RWPE2 (cell line): ENCODE data around the gene ERBB2.

Experiments
- ATAC-seq: fragments of 200-7000 bp; cut with Tn5 transposase; 3 replicates; pipeline ENCODE4 v1.9.1; 2021; ENCODE audit warnings: low read depth
- DNase-seq: peaks from one replicate; pipeline ENCODE4 v3.0.0-alpha.2; 2020; ENCODE audit warnings: low spot score
- H3K27ac ChIP-seq: fragments of 450-650 bp; 2 replicates; pipeline ENCODE4 v1.5.1; 2017; ENCODE audit warnings: mild to moderate bottlenecking; ENCODE audit not compliant: poor library complexity, severe bottlenecking
- H3K27me3 ChIP-seq: fragments of 250-450 bp; sonication (Bioruptor Pico); 2 replicates; pipeline ENCODE4 v1.5.1; 2021; ENCODE audit warnings: mild to moderate bottlenecking, moderate library complexity; ENCODE audit not compliant: insufficient read depth, poor library complexity, severe bottlenecking
- H3K36me3 ChIP-seq: fragments of 250-450 bp; sonication (Bioruptor Pico); 2 replicates; pipeline ENCODE4 v1.5.1; 2020; ENCODE audit warnings: low read depth, mild to moderate bottlenecking, moderate library complexity
- H3K4me1 ChIP-seq: fragments of 250-450 bp; sonication (Bioruptor Pico); 2 replicates; pipeline ENCODE4 v1.5.1; 2021; ENCODE audit warnings: mild to moderate bottlenecking, moderate library complexity; ENCODE audit not compliant: insufficient read depth, poor library complexity, severe bottlenecking
- H3K4me3 ChIP-seq: fragments of 250-450 bp; sonication (Bioruptor Pico); 2 replicates; pipeline ENCODE4 v1.5.1; 2021; ENCODE audit warnings: mild to moderate bottlenecking, moderate library complexity; ENCODE audit not compliant: severe bottlenecking
- H3K9me3 ChIP-seq: fragments of 250-450 bp; sonication (Bioruptor Pico); 2 replicates; pipeline ENCODE4 v1.5.1; 2021; ENCODE audit warnings: mild to moderate bottlenecking, moderate library complexity; ENCODE audit not compliant: severe bottlenecking
- CTCF ChIP-seq: fragments of 450-650 bp; IDR thresholded peaks from one replicate; pipeline ENCODE4 v1.5.1; 2017; ENCODE audit warnings: mild to moderate bottlenecking, moderate library complexity; ENCODE audit not compliant: poor library complexity, severe bottlenecking

ERBB2 gene

GRCh38 chr17:39653662-39654331 lies 46.1 kb upstream of the ERBB2 start:
- H3K4me1 ChIP-seq = no peaks in the 10 kb centered on the region
- ATAC-seq = no peak
- DNase-seq = no peak
- H3K27me3 ChIP-seq = no peaks in the 10 kb centered on the region
- H3K27ac ChIP-seq = no peak overlapping the region
- 0 out of 2 replicates have a peak, but pooled peaks cover 3% of the 10 kb centered on the region for H3K36me3 ChIP-seq
- H3K9me3 ChIP-seq = no peaks in the 10 kb centered on the region
- no peak overlapping the region for H3K4me3 ChIP-seq
- TF ChIP-seq CTCF = peak; percentile 80

GRCh38 chr17:39655105-39655504 lies 44.8 kb upstream of the ERBB2 start:
- H3K4me3 ChIP-seq = no peak overlapping the region
- H3K27ac ChIP-seq = no peak overlapping the region
- DNase-seq = no peak
- no peak for TF ChIP-seq CTCF
- no peaks in the 10 kb centered on the region for H3K4me1 ChIP-seq
- no peaks in the 10 kb centered on the region for H3K27me3 ChIP-seq
- H3K36me3 ChIP-seq = 0 out of 2 replicates have a peak, but pooled peaks cover 3% of the 10 kb centered on the region
- H3K9me3 ChIP-seq = no peaks in the 10 kb centered on the region
- ATAC-seq = no peak

GRCh38 chr17:39658346-39658745 lies 41.5 kb upstream of the ERBB2 start:
- peaks cover 3% of the 10 kb centered on the region; the same call in 1 of the 2 replicates for H3K36me3 ChIP-seq
- no peaks in the 10 kb centered on the region for H3K4me1 ChIP-seq
- TF ChIP-seq CTCF = no peak
- ATAC-seq = no peak
- H3K4me3 ChIP-seq = no peak overlapping the region
- no peaks in the 10 kb centered on the region for H3K27me3 ChIP-seq
- no peaks in the 10 kb centered on the region for H3K9me3 ChIP-seq
- no peak overlapping the region for H3K27ac ChIP-seq
- no peak for DNase-seq

GRCh38 chr17:39658760-39659159 lies 41.1 kb upstream of the ERBB2 start:
- ATAC-seq (no peak), DNase-seq (no peak)
- Histone ChIP-seq H3K27me3 (no peaks in the 10 kb centered on the region), H3K36me3 (peaks cover 3% of the 10 kb centered on the region; the same call in 1 of the 2 replicates), H3K9me3 (no peaks in the 10 kb centered on the region), H3K4me3 (no peak overlapping the region), H3K27ac (no peak overlapping the region), H3K4me1 (no peaks in the 10 kb centered on the region)
- TF ChIP-seq CTCF = no peak

GRCh38 chr17:39659279-39660010 lies 40.4 kb upstream of the ERBB2 start:
- TF ChIP-seq CTCF = no peak
- no peak for DNase-seq
- Histone ChIP-seq H3K4me3 (no peak overlapping the region), H3K36me3 (no peaks in the 10 kb centered on the region; the same call in 1 of the 2 replicates), H3K9me3 (no peaks in the 10 kb centered on the region), H3K27me3 (no peaks in the 10 kb centered on the region), H3K27ac (no peak overlapping the region), H3K4me1 (no peaks in the 10 kb centered on the region)
- ATAC-seq = no peak
